ENCODE results near the gene IFI27L1. TPM values are rescaled to one million over a fixed set of nuclear protein-coding genes. Genes with fewer than 3 reads are reported as not detected.

Gene IFI27L1
- total RNA-seq, 1 donor from 2014 or later: 8.9 TPM

DNA sequence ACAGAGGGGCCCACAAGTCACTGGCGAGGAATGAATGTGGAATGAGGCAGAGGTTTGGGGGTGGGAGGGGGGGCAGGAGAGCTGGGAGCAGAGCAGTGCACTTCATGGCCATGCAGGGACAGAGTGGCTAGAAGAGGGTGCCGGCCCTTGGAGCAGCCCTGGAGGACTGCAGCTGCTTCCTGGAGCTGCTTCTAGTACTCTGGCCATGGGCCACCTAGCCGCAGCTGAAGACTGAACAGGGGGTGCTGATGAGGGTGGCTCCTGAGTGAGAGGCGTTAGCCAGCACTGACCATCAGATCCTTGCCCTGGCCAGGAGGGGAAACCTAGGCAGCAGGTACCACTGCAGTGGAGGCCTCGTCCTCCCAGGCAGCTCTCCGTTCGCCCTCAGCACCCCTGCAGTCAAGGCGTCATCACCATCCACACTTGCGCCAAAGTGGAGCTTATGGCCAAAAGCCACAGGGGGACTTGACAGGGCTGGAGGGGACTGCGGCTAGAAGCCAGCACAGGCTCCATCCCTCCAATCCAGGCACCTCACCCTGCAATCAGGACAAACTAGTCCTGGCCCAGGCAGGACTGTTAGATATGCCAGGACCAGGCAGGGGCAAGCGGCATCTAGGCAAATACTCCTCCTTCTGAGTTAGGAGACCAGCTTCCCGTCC lies 38.5 kb upstream of the IFI27L1 start:
- Histone ChIP-seq H3K27ac (replicated peaks) (peak overlapping the region; percentile 85), H3K4me3 (peak overlapping the region; percentile 27), H3K4me1 (peaks cover 29% of the 10 kb centered on the region), H3K36me3 (peaks cover 20% of the 10 kb centered on the region), H3K9me3 (replicated peaks) (no peaks in the 10 kb centered on the region), H3K27me3 (ENCODE audit: low read depth) (no peaks in the 10 kb centered on the region)
- no peak for DNase-seq
- intact Hi-C loops (cut with micrococcal nuclease): no loop called here
- TF ChIP-seq, protein P1, sequence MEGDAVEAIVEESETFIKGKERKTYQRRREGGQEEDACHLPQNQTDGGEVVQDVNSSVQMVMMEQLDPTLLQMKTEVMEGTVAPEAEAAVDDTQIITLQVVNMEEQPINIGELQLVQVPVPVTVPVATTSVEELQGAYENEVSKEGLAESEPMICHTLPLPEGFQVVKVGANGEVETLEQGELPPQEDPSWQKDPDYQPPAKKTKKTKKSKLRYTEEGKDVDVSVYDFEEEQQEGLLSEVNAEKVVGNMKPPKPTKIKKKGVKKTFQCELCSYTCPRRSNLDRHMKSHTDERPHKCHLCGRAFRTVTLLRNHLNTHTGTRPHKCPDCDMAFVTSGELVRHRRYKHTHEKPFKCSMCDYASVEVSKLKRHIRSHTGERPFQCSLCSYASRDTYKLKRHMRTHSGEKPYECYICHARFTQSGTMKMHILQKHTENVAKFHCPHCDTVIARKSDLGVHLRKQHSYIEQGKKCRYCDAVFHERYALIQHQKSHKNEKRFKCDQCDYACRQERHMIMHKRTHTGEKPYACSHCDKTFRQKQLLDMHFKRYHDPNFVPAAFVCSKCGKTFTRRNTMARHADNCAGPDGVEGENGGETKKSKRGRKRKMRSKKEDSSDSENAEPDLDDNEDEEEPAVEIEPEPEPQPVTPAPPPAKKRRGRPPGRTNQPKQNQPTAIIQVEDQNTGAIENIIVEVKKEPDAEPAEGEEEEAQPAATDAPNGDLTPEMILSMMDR (IDR thresholded peaks at IDR 0.05; ENCODE audit: borderline replicate concordance): no peak

DNA sequence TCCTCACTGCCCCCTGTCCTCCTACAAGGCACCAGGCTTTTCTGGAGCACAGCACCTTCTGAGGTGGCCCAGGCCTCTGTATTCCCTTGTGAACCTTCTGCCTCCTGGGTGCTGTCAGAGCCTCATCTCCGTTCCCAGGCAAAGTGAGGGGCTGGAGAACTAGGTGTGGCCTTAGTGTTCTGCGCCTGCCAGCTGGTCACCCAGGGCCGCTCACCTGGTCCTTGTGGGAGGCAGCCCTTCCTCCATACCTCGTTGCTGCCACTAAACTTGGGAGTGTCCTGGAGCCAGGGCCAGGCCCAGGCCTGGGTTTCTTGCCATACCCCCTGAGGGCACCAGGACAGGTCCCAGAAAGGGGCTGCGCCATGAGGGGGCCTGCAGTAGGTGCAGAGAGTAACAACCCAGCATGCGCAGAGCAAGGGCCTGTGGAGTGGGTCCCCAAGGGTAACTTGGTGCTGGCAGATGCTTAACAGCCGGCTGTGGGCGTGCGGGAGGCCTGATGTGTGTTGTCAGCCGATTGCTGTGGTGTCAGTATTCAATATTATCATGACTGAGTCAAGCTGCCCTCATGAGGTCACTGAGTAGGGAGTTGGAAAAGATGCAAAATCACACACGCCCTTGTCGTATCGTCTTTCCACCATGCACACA lies 37.9 kb upstream of the IFI27L1 start:
- Histone ChIP-seq H3K27ac (replicated peaks) (peak overlapping the region; percentile 85), H3K4me1 (peaks cover 29% of the 10 kb centered on the region), H3K27me3 (ENCODE audit: low read depth) (no peaks in the 10 kb centered on the region), H3K4me3 (no peak overlapping the region), H3K36me3 (peaks cover 27% of the 10 kb centered on the region), H3K9me3 (replicated peaks) (no peaks in the 10 kb centered on the region)
- TF ChIP-seq, protein P1 (IDR thresholded peaks at IDR 0.05; ENCODE audit: borderline replicate concordance): no peak
- DNase-seq: no peak
- intact Hi-C loops (cut with micrococcal nuclease): no loop called here

DNA sequence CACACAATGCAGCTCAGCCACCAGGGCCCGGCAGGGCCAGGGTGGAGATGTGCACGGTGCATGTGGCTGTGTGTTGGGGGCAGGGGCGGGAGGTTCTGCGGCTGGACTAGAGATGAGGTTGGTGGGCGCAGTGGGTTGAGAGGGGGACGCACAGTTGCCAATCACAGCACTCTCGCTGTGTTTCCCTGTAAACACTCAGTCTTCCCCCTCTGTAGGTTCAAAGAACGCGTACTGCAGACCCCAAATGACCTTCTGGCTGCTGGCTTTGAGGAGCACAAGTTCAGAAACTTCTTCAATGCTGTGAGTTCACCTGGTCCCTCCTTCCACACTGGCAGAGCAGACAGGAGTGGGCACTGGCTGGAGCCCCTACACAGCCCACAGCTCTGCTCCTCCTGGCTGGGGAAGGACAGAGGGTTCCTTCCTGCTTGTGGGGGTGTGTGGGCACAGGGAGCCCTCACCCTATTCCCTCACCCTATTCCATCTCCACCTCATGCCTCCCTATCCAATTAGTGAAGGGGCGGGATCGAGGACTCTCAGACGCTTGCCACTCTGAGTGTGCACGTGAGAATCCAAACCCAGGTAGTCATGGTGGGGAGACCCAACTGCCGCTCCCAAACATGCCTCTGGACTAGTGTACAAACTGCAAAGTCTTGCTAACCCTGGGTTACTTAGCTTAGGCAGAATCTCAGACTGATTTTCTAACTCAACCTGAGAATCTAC lies 37.2 kb upstream of the IFI27L1 start:
- Histone ChIP-seq H3K27me3 (ENCODE audit: low read depth) (no peaks in the 10 kb centered on the region), H3K27ac (replicated peaks) (no peak overlapping the region), H3K9me3 (replicated peaks) (no peaks in the 10 kb centered on the region), H3K4me3 (no peak overlapping the region), H3K36me3 (peaks cover 34% of the 10 kb centered on the region), H3K4me1 (peaks cover 34% of the 10 kb centered on the region)
- no peak for DNase-seq
- TF ChIP-seq, protein P1 (IDR thresholded peaks at IDR 0.05; ENCODE audit: borderline replicate concordance): no peak
- intact Hi-C loops (cut with micrococcal nuclease): no loop called here

DNA sequence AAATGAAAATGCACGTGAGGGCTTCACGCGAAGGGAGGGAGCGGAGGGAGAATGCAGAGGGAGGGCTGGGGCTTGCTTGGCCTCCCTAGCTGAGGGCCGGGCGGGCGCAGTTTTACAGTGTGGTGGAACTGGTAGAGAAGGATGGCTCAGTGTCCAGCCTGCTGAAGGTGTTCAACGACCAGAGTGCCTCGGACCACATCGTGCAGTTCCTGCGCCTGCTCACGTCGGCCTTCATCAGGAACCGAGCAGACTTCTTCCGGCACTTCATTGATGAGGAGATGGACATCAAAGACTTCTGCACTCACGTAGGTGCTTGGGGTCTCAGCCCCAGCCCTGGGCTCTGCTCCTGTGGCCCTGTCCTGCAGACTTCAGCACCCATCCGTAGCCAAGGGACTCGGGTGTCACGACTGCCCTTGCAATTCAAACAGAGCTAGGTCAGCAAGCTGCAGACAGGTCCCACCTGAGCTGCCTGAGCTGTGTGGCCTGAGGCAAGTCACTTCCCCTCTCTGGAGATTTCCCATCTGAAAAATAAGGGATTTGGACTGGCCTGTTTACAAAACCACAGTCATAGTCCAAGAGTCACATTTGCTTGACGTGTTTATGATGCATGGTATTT lies 36.5 kb upstream of the IFI27L1 start:
- Histone ChIP-seq H3K4me1 (peaks cover 40% of the 10 kb centered on the region), H3K36me3 (peaks cover 41% of the 10 kb centered on the region), H3K27ac (replicated peaks) (no peak overlapping the region), H3K4me3 (no peak overlapping the region), H3K27me3 (ENCODE audit: low read depth) (no peaks in the 10 kb centered on the region), H3K9me3 (replicated peaks) (no peaks in the 10 kb centered on the region)
- intact Hi-C loops (cut with micrococcal nuclease): no loop called here
- no peak for DNase-seq
- TF ChIP-seq, protein P1 (IDR thresholded peaks at IDR 0.05; ENCODE audit: borderline replicate concordance): no peak

DNA sequence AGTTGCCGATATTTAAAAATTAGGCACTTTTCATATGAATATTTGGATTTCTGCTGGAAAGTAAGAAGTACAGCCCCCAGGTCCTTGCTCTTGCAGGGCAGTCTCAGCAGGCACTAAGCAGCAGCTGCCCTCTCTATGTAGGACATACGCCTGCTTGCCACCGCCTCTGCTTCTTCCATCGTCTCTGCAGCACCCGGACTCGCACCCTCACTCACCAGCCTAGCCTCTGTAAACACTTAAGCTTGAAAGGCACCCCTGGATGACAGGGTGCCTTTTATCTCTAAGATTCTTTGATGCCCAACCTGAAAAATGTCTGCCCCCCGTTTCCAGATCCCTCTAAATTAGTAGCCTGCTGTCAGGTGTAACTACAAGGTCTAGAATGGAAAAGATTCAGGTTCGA lies 36.0 kb upstream of the IFI27L1 start:
- intact Hi-C loops (cut with micrococcal nuclease): no loop called here
- peaks cover 46% of the 10 kb centered on the region for H3K36me3 ChIP-seq
- DNase-seq: no peak

More for the DNA sequence above, 36.0 kb upstream of the IFI27L1 start:
- H3K27me3 ChIP-seq (ENCODE audit: low read depth): no peaks in the 10 kb centered on the region
- no peak overlapping the region for H3K27ac ChIP-seq (replicated peaks)
- no peaks in the 10 kb centered on the region for H3K9me3 ChIP-seq (replicated peaks)
- H3K4me1 ChIP-seq: peaks cover 45% of the 10 kb centered on the region
- no peak overlapping the region for H3K4me3 ChIP-seq
- TF ChIP-seq, protein P1 (IDR thresholded peaks at IDR 0.05; ENCODE audit: borderline replicate concordance): no peak
